H54 (cell line): Measurements from ENCODE around the gene CEP162.
"Not testable (repeated sequence)": the region's sequence is repeated elsewhere in the genome, so short reads cannot be mapped to it uniquely, and the experiment has no call there.

ENCODE experiments used
- DNase-seq: peaks from one replicate; pipeline ENCODE4 v3.0.0; 2011; ENCODE audit warnings: low spot score, mixed read lengths; ENCODE audit not compliant: insufficient read length
- FAIRE-seq: peaks from 3 replicates; lab custom pipeline; 2011; peaks lifted over from hg19 to GRCh38; lab: Jason Lieb, UNC
- POLR2A ChIP-seq: IDR thresholded peaks from 2 replicates; pipeline ENCODE4 v1.6.1; 2011; ENCODE audit warnings: low read depth, mild to moderate bottlenecking, low read length

The CEP162 gene

GRCh38 chr6:84258268-84258667 lies 30.8 kb upstream of the CEP162 start:
- DNase-seq (no peak), FAIRE-seq (no peak)
- TF ChIP-seq POLR2A: no peak

- FAIRE-seq (no peak), DNase-seq (no peak)
- TF ChIP-seq POLR2A: no peak
Observed at GRCh38 chr6:84255641-84256040, 28.2 kb upstream of the CEP162 start.

- DNase-seq (no peak), FAIRE-seq (no peak)
- TF ChIP-seq POLR2A: no peak
Observed at GRCh38 chr6:84253380-84253779, 25.9 kb upstream of the CEP162 start.

- DNase-seq (no peak), FAIRE-seq (no peak)
- no peak for TF ChIP-seq POLR2A
Observed at GRCh38 chr6:84251891-84252539, 24.6 kb upstream of the CEP162 start.

GRCh38 chr6:84249724-84250123 lies 22.3 kb upstream of the CEP162 start:
- DNase-seq: peak; percentile 12

GRCh38 chr6:84244416-84245081 lies 17.1 kb upstream of the CEP162 start:
- not testable (repeated sequence) for DNase-seq, FAIRE-seq

More at GRCh38 chr6:84249724-84250123, 22.3 kb upstream of the CEP162 start:
- TF ChIP-seq POLR2A: no peak
- FAIRE-seq: peak; percentile 67

- FAIRE-seq: no peak
- no peak for DNase-seq
- no peak for TF ChIP-seq POLR2A
Observed at GRCh38 chr6:84243240-84243639, 15.8 kb upstream of the CEP162 start.

- no peak for TF ChIP-seq POLR2A
- DNase-seq (no peak), FAIRE-seq (no peak)
Observed at GRCh38 chr6:84242265-84242664, 14.8 kb upstream of the CEP162 start.

- DNase-seq: no peak
- FAIRE-seq: no peak
- no peak for TF ChIP-seq POLR2A
Observed at GRCh38 chr6:84228198-84228543, 728 bp upstream of the CEP162 start.

GRCh38 chr6:84227044-84227433 lies 404 bp downstream of the CEP162 start:
- FAIRE-seq (peak; percentile 33), DNase-seq (no peak)
- TF ChIP-seq POLR2A: no peak

GRCh38 chr6:84224251-84224650 lies 3.2 kb downstream of the CEP162 start:
- no peak for DNase-seq
- no peak for FAIRE-seq
- no peak for TF ChIP-seq POLR2A

GRCh38 chr6:84223608-84224007 lies 3.8 kb downstream of the CEP162 start:
- DNase-seq, FAIRE-seq: not testable (repeated sequence)

- TF ChIP-seq POLR2A: no peak
- DNase-seq (no peak), FAIRE-seq (no peak)
Observed at GRCh38 chr6:84222426-84222825, 5.0 kb downstream of the CEP162 start.

- FAIRE-seq (no peak), DNase-seq (no peak)
- no peak for TF ChIP-seq POLR2A
Observed at GRCh38 chr6:84220809-84221409, 6.5 kb downstream of the CEP162 start.

GRCh38 chr6:84218091-84218490 lies 9.4 kb downstream of the CEP162 start:
- no peak for TF ChIP-seq POLR2A
- DNase-seq (no peak), FAIRE-seq (no peak)

- no peak for TF ChIP-seq POLR2A
- DNase-seq: no peak
- no peak for FAIRE-seq
Observed at GRCh38 chr6:84213217-84213616, 14.2 kb downstream of the CEP162 start.
